ENCODE data around the gene TMEM145.

Gene TMEM145

GRCh38 chr19:42288881-42289555, 24.1 kb upstream of the TMEM145 start:
- no peak for DNase-seq (ENCODE audit: low read depth, low spot score)

GRCh38 chr19:42289556-42290041, 23.5 kb upstream of the TMEM145 start:
- no peak for DNase-seq (ENCODE audit: low read depth, low spot score)

DNA sequence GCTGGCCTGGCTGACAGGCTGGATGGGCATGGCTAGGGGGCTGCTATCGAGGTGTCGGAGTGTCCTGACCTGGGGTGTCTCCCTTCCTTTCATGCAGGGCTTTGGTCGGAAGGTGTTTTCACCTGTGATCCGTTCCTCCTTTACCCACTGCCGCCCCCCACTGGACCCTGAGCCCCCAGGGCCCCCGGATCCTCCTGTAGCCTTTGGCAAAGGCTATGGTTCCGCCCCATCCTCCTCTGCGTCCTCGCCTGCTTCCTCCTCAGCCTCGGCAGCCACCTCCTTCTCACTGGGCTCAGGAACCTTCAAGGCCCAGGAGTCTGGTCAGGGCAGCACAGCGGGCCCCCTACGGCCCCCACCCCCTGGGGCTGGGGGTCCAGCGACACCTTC, 23.0 kb upstream of the TMEM145 start:
- no peak for DNase-seq (ENCODE audit: low read depth, low spot score)

GRCh38 chr19:42290523-42291434, 22.3 kb upstream of the TMEM145 start:
- DNase-seq (ENCODE audit: low read depth, low spot score), result no peak

- DNase-seq (ENCODE audit: low read depth, low spot score), result no peak
Observed at GRCh38 chr19:42291435-42291810, 21.7 kb upstream of the TMEM145 start.

- DNase-seq (ENCODE audit: low read depth, low spot score), result no peak
Observed at GRCh38 chr19:42292042-42292960, 20.8 kb upstream of the TMEM145 start.

GRCh38 chr19:42292963-42293362, 20.1 kb upstream of the TMEM145 start:
- DNase-seq (ENCODE audit: low read depth, low spot score), result no peak

GRCh38 chr19:42293540-42293939, 19.6 kb upstream of the TMEM145 start:
- DNase-seq (ENCODE audit: low read depth, low spot score), result no peak

DNA sequence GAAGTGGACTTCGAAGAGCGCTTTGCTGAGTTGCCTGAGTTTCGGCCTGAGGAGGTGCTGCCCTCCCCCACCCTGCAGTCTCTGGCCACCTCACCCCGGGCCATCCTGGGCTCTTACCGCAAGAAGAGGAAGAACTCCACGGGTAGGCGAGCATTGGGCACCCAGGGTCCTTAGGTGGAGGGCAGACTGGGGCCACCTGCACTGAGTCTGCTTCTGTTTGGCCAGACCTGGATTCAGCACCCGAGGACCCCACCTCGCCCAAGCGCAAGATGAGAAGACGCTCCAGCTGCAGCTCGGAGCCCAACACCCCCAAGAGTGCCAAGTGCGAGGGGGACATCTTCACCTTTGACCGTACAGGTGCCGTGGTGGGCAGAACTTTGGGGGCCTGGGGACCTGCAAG, 19.2 kb upstream of the TMEM145 start:
- no peak for DNase-seq (ENCODE audit: low read depth, low spot score)

DNA sequence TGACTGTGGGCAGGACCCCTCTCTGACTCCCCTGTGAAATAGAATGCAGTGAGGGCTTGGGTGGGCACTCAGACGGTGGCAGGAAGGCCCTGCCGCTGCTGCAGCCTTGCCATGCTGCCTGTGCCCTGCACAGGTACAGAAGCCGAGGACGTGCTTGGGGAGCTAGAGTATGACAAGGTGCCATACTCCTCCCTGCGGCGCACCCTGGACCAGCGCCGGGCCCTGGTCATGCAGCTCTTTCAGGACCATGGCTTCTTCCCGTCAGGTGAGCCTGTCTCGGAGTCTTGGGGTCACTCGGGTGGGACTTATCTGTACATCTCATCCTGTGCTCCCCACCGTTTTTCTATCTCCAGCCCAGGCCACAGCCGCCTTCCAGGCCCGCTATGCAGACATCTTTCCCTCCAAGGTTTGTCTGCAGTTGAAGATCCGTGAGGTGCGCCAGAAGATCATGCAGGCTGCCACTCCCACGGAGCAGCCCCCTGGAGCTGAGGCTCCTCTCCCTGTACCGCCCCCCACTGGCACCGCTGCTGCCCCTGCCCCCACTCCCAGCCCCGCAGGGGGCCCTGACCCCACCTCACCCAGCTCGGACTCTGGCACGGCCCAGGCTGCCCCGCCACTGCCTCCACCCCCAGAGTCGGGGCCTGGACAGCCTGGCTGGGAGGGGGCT, 18.5 kb upstream of the TMEM145 start:
- DNase-seq (ENCODE audit: low read depth, low spot score), result no peak

- no peak for DNase-seq (ENCODE audit: low read depth, low spot score)
Observed at GRCh38 chr19:42295342-42295741, 17.8 kb upstream of the TMEM145 start.

GRCh38 chr19:42295831-42296525, 17.1 kb upstream of the TMEM145 start:
- peak; percentile 84 for DNase-seq (ENCODE audit: low read depth, low spot score)

GRCh38 chr19:42297039-42297438, 16.1 kb upstream of the TMEM145 start:
- no peak for DNase-seq (ENCODE audit: low read depth, low spot score)

- no peak for DNase-seq (ENCODE audit: low read depth, low spot score)
Observed at GRCh38 chr19:42301646-42302203, 11.4 kb upstream of the TMEM145 start, which contains the start of gene PRR19. Gene PRR19 (plus strand): TSS chr19:42302132. CDS start chr19:42309585, 7,453 bp downstream.

- no peak for DNase-seq (ENCODE audit: low read depth, low spot score)
Observed at GRCh38 chr19:42303101-42303464, 10.0 kb upstream of the TMEM145 start.

DNA sequence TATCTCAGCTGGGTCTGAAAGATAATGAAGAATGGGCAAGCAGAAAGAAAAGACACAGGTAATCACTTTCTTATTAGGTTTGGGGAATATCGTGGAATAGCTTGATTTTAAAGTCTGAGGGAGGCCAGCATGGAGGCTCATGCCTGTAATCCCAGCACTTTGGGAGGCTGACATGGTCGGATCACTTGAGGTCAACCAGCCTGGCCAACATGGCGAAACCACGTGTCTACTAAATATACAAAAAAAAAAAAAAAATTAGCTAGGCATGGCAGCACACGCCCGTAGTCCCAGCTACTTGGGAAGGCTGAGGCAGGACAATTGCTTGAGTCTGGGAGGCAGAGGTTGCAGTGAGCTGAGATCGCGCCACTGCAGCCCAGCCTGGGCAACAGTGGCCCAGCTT, 9.2 kb upstream of the TMEM145 start:
- no peak for DNase-seq (ENCODE audit: low read depth, low spot score)

- DNase-seq (ENCODE audit: low read depth, low spot score), result no peak
Observed at GRCh38 chr19:42306646-42307045, 6.5 kb upstream of the TMEM145 start.

GRCh38 chr19:42309686-42310085, 3.4 kb upstream of the TMEM145 start:
- no peak for DNase-seq (ENCODE audit: low read depth, low spot score)

DNA sequence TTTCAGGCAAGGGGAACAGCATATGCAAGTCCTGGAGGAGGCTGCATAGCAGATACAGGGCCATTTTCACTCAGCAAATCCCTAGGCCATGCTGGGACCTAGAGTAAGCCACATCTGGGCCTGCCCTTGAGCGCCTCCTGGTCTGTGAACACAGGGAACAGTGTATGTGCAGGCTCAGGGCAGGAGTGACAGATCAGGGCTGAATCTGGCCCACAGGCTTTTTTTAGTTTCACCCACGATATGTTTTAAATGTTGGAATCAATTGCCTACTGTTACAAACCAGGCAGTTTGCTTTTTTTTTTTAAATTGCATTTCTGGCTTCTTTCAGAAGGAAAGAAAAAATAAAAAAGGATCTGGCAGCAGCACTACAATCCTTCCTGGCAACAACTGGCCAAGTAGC, 1.5 kb upstream of the TMEM145 start:
- DNase-seq (ENCODE audit: low read depth, low spot score), result no peak

DNA sequence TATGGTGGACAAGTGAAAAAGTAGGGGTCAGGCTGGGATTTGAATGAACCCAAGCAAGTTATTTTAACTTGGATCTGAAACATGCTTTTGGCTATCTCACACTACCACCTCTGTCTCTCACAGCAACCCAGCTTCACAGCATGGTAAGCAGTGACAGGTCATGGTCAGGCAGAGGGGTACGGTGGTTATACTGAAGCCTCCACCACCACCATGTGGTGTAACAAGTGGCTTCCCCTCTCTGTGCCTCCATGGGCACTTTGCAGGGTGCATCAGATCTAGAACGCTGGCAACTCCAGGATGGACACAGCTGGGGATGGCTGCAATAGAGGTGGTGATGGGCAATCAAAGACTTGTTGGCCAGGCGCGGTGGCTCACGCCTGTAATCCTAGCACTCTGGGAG, 739 bp upstream of the TMEM145 start:
- no peak for DNase-seq (ENCODE audit: low read depth, low spot score)
